HG03565 (cell line): Measurements from ENCODE around the gene NME4.
"Not testable (repeated sequence)": the region's sequence is repeated elsewhere in the genome, so short reads cannot be mapped to it uniquely, and the experiment has no call there.

Experiments
- ATAC-seq: cut with Tn5 transposase; IDR thresholded peaks from one replicate; pipeline ENCODE4 v1.9.1; 2021; ENCODE audit warnings: mild to moderate bottlenecking, moderate library complexity; ENCODE audit not compliant: unreplicated experiment

NME4 gene

DNA sequence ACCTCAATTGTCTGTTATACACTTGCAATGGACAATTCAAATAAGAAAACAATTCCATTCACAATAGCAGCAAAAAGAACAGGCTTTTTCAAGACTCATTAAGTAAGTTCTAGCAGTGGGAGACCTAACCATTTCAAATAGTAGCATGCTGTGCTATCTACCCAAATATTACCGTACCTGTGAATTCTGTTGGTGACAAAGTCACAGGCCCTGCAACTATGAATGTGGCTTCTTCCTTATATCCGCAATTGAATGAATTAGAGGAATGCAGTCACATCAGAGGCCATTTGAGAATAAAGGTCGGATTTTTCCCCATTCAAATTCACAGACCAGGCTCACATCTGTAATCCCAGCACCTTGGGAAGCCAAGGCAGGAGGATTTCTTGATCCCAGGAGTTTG lies 800 bp upstream of the NME4 start:
- no peak for ATAC-seq

DNA sequence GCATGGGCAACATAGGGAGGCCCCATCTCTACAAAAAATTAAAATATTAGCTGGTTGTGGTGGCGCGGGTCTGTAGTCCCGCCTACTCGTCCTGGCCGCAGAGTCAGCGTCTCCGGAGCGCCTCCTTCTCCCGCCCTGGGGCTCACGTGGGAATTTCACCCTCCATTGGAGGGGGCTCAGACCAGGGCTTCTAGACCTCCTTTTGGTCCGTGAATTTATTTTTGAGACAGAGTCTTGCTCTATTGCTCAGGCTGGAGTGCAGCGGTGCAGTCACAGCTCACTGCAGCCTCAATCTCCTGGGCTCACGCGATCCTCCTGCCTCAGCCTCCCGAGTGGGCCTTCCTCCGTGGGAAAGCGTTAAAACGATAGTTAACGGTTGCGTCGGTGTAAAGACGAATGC lies 394 bp upstream of the NME4 start:
- no peak for ATAC-seq

DNA sequence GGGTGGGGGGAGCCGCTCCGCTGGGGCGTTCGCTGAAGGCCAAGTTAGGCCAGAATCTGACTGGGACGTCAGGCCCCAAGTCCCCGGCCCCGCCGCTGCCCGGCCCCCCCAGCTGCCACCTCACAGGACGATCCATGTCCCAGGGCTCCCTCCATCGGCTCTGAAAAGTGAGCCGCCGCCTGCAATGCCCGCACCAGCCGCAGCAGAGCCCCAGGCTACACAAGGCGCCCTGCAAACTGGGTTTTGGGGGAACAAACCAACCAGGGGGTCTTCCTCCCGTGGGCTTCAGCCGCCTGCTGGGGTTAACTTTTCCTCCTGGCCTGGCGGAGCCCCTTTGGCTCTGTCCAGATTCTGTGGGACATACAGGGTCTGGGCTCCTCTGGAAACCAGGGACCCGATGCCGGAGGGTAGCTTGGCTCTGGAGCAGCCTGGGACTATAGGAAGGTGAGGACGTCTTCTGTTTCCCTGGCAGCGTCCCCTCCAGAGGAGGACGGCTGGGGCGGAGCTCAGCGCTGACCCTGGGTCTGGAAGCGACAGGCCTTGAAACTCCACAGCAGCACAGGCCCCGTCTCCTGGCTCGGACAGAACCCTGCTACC lies 835 bp downstream of the NME4 start:
- ATAC-seq: no peak

GRCh38 chr16:398561-399339 lies 1.8 kb downstream of the NME4 start:
- no peak for ATAC-seq

DNA sequence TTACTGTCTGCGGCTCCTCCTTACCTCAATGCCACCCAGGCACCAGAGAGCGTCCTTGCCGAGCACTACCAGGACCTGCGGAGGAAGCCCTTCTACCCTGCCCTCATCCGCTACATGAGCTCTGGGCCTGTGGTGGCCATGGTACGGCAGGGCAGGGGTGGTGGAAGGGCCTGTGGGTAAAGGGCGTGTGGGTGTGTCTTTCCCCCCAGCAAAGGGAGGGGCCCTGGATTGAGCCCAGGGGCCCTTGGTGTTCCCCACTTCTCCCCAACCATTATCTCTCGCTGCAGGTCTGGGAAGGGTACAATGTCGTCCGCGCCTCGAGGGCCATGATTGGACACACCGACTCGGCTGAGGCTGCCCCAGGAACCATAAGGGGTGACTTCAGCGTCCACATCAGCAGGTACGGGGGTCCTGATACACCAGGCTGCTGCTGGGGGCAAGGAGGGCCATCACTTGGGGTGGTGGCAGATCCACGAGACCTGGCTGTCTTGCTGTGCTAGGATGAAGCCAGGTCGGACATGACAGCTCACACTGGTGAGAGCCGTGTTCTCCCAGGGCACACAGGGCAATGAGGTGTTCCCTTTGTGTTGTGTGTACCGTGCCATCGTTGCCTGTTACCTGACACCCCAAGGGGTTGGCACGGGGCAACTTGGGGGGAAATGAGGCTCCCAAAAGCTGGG lies 2.5 kb downstream of the NME4 start:
- ATAC-seq: no peak

GRCh38 chr16:400061-400591 lies 3.1 kb downstream of the NME4 start:
- ATAC-seq: no peak

GRCh38 chr16:401468-402348 lies 4.7 kb downstream of the NME4 start, which contains the start of gene DECR2:
DECR2 (plus strand) TSS chr16:401885; CDS start chr16:401964, 79 bp downstream.
- ATAC-seq: no peak

- no peak for ATAC-seq
These were observed 8.0 kb downstream of the NME4 start for GRCh38 chr16:404971-405486.

- ATAC-seq: no peak
These were observed 8.8 kb downstream of the NME4 start for GRCh38 chr16:405548-406506.

DNA sequence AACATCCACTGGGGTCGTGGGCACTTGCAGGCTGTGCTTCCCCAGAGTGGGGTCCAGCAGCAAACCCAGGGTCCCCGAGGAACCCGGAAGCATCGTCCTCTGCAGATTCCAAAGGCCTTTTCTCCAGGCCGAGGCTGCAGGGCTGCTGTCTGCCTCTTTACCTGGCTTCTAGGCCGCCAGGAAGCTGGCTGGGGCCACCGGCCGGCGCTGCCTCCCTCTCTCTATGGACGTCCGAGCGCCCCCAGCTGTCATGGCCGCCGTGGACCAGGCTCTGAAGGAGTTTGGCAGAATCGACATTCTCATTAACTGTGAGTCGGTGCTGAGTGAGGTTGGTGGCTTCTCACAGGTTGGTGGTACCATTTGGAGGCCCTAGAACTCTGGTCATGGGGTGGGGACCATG lies 10.3 kb downstream of the NME4 start:
- ATAC-seq: no peak

DNA sequence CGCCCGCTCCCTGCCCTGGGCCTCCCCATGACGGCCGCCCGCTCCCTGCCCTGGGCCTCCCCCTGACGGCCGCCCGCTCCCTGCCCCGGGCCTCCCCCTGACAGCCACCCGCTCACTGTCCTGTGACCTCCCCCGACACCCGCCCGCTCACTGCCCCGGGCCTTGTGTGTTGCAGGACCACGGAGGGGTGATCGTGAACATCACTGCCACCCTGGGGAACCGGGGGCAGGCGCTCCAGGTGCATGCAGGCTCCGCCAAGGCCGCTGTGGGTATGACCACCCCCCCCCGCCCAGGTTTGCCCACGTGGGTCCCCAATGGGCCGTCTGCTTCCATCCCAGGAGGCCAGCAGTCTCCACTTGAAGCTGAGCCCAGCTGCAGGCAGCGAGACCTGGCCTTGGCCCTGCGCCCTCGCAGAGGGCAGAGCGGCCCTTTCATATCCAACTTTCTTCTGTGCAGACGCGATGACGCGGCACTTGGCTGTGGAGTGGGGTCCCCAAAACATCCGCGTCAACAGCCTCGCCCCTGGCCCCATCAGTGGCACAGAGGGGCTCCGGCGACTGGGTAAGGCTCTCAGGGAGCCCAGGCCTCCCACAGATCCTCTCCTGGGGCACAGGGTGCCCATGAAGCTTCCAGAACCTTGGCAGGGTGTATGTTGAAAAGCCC lies 13.6 kb downstream of the NME4 start:
- ATAC-seq: no peak

DNA sequence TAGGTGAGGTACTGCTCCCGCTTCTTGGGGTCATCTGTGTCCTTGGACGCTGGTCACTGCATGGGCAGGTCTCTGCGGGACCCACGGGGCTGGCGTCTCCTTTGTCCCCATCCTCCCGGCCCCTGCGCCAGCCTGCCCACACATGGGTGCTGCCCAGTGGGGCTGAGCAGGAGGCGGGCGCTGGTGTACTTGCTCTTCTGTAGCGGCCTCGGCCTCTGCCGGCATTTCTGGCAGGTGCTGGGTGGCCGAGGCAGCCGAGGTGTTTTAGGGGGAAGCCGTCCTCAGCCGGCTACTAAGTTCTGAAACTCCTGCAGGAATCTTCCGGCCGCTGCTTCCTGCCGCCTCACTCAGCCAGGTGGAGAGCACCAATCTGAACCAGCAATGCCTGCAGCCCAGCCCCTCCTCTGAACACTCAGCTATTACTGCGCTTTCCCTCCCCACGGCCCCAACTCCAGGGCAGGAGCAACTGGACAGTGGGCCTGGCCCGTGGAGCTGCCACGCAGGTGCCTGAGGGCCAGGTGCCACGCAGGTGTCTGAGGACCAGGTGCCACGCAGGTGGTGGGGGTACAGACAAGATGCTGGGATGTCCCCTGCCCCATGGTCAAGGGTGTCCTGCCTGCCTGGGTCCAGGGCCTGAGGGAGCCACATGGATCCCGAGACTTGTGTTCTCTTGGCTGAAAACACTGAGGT lies 14.7 kb downstream of the NME4 start:
- ATAC-seq: no peak

- no peak for ATAC-seq
These were observed 17.6 kb downstream of the NME4 start for GRCh38 chr16:414395-415169.

GRCh38 chr16:415170-415498 lies 18.1 kb downstream of the NME4 start:
- ATAC-seq: not testable (repeated sequence)

DNA sequence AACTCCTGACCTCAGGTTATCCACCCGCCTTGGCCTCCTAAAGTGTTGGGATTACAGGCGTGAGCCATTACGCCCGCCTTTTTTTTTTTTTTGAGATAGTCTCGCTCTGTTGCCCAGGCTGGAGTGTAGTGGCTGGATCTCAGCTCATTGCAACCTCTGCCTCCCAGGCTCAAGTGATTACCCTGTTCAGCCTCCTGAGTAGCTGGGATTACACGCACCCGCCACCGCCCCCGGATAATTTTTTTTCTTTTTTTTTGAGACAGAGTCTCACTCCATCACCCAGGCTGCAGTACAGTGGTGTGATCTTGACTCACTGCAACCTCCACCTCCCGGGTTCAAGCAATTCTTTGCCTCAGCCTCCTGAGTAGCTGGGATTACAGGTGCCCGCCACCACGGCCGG lies 25.2 kb downstream of the NME4 start:
- ATAC-seq: not testable (repeated sequence)

GRCh38 chr16:424033-424622 lies 27.1 kb downstream of the NME4 start:
- ATAC-seq: no peak

GRCh38 chr16:424623-425081 lies 27.7 kb downstream of the NME4 start:
- ATAC-seq: no peak
